HG03571 (cell line): ENCODE data around the gene APIP.

ENCODE experiments used
- ATAC-seq: cut with Tn5 transposase; IDR thresholded peaks from one replicate; pipeline ENCODE4 v1.9.1; 2021; ENCODE audit not compliant: unreplicated experiment

APIP gene, protein sequence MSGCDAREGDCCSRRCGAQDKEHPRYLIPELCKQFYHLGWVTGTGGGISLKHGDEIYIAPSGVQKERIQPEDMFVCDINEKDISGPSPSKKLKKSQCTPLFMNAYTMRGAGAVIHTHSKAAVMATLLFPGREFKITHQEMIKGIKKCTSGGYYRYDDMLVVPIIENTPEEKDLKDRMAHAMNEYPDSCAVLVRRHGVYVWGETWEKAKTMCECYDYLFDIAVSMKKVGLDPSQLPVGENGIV

DNA sequence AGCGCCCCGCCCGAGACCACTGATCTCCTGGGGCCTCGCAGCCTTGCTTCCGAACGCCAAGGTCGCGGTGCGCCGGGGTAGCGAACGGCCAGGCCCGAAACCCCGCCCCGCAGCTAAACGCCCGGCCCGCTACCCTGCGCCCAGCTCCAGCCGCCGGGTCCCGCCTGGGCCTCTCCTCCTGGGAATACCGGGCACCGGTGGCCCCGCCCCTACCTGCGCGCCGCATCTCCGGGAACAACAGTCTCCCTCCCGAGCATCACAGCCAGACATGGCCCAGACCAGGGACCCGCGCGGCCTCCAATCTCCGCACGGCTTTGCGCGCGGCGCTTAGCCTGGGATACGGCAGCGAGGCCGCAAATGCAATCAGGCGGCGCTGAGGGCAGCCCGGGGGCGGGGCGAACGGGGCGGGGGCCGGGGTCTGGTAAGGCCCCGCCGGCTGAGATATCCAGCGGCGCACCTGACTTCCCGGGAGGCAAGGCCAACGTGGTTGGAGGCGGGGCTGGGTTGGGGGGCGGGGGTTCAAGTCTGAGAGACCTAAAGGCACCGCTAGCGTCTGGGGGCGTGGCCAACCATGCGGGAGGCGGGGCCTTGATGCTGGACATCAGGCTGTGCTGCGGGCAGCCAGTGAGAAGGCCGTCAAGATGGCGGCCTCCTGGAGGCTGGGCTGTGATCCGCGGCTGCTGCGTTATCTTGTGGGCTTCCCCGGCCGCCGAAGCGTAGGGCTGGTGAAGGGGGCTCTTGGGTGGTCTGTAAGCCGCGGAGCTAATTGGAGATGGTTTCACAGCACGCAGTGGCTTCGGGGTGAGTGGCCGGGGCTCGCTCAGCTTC is at the start of gene APIP, which contains the start of gene PDHX:
APIP (minus strand) TSS at position 365 of the 828 bp plus-strand sequence; CDS start at position 270, 95 bp downstream.
PDHX (plus strand) TSS at position 604 of the 828 bp plus-strand sequence; CDS start at position 642, 38 bp downstream.
- peak; percentile 91 for ATAC-seq

DNA sequence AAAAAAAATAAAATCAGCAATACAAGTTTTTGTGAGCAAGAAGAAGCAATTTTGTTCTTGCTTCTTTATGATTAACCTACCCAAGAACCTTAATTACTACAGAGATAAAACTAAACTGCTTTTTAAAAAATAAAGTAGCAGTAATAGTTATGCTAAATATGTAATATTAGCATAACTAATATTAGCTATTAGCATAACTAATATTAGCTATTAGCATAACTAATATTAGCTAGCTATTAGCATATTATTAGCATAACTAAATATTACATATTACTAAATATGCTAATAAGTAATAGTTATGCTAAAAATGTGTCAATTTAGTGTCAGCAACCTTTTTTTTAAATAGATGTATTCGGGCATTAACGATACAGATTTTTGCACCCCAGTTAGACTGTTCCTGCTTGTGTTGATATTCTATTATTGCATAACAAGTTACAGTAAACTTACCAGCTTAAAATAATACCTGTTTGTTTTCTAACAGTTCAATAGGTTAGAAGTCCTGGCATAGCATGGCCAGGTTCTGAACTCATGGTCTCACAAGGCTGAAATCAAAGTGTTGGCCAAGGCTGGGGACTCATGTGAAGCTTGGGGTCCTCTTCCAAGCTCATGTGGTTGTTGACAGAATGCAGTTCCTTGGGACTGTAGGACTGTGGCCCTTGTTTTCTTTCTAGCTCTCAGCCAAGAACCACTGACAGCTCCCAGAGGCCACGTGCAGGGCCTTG is 48.6 kb upstream of the APIP start:
- ATAC-seq, result no peak

DNA sequence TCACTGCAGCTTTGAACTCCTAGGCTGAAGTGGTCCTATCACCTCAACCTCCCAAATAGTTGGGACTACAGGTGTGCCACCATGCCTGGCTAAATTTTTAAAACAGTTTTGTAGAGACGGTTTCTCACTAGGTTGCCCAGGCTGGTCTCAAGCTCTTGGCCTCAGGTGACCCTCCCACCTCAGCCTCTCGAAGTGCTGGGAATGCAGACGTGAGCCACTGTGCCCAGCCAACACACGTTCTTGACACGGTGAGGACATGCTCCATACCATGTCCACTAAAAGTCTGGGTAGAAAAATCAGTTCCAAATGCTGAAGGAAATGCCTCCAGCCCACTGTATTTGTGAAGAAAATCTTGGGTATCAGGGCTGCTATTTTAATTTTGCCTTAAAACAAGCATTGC is 47.2 kb upstream of the APIP start:
- no peak for ATAC-seq

DNA sequence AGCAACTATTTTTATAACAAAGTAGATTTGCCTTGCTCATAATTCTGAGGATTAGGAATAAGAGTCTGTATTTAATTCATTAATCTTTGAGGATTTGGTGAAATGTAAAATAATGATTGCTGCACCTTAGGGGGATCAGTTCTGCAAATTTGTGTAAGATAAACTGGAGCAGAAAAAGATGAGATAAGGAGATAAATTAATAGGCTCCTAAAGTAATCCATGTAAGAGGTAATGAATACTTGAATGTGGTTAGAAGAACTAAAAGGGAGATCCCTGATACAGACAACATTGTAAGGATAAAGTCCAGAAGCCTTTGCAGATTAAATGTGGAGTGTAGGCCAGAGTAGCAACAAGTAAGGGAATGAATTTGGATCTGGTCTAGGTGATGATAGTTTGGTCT is 45.9 kb upstream of the APIP start:
- no peak for ATAC-seq

DNA sequence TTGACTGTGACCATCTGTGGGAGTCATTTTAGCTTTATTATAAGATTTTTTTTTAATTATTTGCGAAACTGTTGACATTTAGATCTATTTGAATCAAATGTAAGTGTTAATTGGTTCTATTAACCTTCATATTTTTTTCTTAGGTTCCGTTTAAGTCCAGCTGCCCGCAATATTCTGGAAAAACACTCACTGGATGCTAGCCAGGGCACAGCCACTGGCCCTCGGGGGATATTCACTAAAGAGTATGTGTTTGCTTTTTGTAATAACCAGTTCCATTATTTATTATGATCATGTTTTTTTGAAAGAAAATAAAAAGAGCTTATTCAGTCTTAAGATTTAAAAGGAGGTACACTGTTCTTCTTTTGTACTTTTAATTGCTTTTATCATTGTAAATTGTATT is 44.1 kb upstream of the APIP start:
- no peak for ATAC-seq

DNA sequence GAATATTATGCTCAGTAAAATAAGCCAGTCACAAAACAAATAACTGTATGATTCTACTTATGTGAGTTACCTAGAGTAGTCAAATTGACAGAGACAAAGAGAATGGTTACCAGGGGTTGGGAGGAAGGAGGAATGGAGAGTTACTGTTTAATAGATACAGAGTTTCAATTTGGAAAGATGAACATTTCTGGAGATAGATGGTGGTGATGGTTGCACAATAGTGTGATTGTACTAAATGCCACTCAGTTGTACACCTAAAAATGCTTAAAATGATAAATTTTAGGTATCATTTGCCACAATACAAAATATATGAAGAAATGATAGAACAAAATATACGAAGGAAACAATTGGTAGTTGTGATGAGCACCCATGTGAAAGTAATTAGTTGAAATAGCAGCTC is 43.6 kb upstream of the APIP start:
- no peak for ATAC-seq

DNA sequence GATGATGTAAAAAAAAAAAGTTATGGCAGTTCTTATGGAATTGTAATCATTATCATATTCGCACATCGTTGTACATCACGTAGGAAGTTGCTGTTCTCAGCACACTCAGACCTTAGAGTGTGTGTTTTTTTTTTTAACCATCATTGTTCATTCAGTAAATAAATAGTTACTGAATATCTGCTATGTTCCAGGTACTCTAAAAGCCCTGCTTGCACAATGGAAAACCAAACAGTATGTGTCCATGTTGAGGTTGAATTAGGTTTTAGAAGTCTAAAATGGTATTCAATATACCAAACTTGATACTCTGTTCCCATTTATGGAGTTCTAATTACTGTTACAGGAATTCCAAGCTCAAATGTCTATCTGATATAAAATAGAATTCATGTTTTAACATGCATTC is 41.4 kb upstream of the APIP start:
- no peak for ATAC-seq

DNA sequence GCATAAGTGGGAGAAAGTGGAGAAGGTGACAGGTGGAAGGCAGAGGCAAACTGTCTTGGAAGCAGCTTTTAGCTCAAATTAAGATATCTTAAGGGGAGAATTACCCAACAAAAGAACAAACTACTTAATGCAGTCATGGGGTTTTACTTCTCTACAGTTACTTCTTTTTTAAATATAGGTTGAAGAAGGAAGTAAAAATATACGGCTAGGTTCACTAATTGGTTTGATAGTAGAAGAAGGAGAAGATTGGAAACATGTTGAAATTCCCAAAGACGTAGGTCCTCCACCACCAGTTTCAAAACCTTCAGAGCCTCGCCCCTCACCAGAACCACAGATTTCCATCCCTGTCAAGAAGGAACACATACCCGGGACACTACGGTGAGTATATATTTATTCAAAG is 41.0 kb upstream of the APIP start:
- ATAC-seq, result no peak

DNA sequence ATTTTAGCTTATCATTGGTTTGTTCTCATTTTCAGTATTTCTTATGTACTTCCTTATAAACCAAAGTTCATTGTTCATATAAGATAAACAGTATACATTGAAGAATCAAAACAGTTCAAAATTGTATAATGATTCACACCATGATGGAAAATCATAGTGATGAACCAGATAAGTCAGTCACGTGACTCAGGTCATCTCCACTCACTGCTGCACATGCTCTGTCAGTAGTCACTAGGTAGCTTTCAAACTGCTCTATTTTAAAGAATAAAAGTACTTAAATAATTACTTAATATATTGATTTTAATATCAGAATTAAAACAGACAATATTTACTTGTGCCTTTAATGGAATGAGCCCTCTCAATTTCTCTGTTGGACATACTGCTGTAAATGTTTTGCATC is 37.8 kb upstream of the APIP start:
- no peak for ATAC-seq

DNA sequence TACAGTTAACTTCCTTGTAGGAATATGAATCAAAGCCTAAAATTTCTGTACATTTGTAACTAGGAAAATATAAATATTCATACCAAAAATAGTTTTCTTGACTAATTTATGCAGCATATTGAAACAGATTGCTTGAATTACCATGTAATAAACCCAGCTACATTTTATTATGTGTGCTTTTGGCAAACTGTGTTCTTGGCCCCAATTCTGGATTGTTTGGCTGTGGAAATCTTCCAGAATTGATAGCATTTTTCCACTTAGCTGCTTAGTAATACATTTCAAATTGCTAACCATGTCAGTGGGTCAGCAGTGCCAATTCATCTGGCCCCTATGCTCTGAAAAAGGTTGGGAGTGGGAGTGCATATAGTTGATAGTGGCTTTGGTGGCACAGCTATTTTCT is 32.5 kb upstream of the APIP start:
- ATAC-seq, result no peak

DNA sequence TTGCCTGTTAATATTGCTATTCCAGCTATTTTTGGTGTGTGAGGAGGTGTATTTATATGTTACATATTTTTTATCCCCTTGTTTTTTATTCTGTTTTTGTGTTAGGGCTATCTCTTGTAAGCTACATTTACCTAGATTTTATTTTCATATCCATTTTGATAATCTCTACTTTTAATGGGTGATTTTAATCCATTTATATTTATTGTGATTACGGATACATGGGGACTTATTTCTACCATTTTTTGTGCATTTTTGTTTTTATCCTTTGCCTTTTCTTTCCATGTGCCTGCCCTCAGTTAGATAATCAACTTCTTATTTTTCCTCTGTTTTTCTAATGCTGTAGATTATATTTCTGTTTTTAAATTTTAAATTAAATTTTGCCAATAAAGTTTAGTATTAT is 28.5 kb upstream of the APIP start:
- ATAC-seq, result no peak

DNA sequence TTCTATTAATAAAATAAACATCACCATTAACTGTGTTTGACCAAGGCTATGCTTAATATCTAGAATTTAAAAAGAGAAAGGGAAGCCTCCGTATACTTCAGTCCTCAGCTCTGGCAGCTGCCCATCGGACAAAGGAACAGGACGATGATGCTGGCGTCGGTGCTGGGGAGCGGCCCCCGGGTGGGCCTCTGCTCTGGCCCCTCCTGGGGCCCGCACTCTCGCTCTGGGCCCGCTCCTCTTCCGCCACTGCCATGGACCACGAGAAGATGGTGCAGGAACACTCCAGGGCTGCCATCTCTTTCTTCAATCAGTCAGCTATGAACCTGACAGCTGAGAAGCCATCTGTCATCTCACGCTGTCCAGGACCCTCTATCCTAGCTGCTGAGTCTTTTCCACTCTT is 25.5 kb upstream of the APIP start:
- ATAC-seq, result no peak

DNA sequence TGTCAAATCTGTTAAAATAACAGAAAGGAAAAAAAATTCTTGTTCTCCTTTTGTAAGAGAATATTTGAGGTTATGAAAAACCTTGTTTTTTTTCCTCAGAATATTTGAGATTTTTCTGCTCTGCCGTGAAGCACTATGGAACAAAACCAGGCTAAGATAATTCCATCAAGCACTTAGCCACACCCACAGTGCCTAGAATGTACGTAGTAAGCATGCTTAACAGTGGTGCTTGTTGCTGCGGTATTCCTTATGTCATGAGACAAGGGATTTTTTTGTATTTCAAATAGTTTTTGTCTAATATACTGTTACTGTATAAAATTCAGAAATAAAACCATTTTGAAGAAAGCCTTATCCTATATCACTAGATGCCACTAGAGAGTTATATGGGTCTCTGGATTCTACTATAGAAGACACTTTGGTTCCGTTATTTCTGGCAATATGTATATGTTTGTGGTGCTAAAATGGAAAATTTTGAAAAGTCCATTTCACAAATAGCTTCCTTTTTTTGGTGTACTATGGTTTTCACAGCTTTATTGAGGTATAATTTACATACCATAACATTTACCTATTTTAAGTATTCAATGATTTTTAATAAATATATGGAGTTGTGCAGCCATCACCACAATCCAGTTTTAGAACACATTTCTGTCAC is 24.0 kb upstream of the APIP start:
- no peak for ATAC-seq

DNA sequence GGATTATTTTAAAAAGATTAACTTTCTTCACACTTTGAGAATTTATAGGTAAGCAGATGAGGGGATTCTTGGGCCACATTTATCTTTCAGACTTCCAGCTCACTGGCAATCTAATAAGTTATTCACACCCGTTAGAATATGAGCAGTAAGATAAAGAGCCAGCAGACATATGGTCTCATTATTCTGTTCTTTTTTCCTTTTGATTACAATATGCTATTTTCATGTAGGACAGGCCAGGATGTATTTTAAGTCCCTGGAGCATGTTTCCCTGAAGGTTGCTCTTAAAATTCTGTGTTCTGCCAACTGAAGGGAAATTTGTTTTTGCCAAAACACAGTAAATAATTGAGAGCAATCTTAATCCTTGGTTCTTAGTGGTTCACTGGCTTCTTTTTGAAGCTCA is 22.4 kb upstream of the APIP start:
- ATAC-seq, result no peak

DNA sequence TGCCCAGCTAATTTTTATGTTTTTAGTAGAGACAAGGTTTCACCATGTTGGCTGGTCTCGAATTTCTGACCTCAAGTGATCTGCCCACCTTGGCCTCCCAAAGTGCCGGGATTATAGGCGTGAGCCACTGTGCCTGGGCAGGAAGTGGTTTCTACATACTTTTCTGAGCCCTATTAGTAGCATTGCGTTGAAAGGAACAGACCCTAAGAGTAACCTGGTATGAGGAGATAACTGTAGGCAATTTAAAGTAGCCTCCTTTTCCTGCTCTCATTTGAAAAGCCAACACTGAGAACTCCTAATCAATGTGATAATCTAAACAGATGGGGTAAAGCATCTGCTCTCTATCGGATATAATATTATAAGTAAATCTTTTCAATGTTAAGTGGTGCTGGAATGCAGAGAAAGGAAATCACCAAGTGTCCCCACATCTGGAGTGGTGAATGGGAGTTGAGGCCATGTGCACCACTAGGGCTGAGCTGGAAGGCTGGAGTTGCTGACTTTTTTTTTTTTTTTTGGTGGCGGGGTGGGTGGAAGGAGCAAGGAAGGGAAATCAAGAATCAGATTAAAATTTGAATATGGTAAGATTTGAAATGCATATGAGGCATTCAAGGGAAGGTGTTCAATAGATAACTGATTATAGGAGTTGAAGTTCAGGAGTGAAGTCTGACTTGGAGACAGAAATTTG is 20.9 kb upstream of the APIP start:
- ATAC-seq, result no peak

DNA sequence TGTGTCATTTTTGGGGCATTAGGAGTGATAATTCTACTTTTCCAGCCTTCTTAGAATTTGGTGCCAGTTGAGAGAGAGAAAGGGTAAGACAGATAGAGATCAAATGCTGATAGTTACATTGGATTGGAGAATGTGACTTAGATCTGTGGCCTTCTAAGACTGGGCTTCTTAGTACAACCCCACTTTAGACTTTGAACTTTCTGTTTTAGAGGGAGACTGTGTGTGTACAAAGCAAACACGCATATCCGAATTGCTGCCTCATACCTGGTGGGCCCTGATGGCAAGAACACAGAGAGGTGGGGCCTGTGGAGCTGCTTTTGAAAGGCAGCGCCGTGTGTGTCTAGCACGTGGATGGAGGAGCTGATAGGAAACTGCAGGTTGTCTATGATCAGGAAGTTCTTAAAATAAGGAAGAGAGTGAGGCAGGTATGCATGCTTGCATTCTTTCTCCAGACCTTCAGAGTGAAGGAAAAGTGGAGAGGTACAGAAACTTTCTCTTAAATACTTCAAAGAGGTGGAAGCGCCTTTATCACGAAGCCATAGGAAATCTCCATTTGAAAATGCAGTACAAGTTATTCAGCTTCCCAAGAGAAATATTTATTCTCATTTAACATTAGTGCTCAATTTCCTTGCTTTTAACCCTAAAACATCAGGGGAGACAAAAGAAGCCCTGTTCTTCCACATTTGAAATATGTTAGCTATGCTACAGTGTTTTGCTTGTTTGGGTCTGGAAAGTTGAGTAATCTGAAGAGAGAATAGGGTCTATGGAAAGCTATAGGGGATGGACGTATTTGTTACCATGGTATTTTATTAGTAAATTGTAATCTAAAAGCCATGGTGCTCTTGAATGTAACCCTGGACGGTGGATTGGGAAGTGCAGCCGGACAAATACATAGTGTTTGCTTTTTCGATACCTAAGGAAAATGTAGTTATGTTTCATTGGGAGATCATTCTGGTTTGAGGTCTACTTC is 13.9 kb upstream of the APIP start:
- no peak for ATAC-seq

DNA sequence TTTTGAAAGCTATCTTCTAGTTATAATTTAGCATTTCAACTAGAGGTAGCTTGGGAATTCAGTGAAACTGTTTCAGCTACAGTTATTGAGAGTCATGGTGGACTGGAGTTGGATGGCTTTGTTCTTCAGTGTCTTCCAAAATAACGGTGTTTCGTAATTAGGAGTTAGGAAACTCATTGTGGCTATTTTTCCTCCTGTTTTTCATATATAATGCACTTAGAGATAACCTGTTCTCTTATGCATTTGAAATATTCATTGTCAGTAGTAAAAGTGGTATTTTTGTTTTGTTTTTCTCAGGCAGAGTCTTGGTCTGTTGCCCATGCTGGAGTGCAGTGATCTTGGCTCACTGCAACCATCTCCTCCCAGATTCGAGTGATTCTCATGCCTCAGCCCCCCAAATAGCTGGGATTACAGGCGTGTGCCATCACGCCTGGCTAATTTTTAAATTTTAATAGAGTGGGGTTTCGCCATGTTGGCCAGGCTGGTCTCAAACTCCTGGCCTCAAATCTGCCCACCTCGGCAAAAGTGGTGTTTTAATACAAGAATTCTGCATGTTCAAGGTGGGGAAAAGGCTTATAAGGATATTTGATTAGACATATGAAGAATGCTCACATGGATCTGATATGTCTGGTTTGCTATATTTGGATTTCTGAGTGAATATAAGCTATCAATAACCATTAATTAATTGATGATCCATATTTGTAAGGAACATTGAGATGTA is 12.9 kb upstream of the APIP start:
- ATAC-seq, result no peak

DNA sequence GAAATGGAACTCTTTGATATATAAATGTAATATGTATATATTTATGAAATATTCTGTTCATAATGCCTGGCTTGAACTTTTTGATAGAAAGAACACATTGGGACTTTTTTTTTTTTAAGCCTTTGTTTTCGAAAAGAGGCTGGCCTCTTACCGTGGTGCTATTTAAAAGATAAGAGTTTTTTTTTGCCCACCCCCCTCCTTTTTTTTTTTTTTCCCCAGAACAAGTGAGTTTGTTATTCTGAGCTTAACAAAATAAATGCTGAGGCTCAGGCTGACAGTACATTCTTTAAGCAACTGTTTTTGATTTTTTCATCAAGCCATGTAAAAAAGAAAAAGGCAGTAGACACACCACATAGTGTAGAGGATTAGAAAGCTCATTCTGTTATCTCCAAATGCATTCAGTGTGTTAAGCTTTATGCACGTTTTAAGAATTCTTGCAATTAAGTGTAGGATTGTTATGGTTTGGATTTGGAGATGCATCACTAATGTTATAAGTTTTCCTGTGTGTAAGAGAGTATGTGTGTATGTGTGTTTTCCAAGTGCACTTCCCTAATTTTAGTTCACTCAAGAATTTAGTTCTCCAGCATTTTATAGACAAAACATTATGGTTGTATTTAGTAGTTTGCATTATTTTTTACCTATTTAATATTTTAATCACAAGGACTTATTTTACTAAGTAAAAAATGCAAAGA is 12.2 kb upstream of the APIP start:
- ATAC-seq, result no peak

DNA sequence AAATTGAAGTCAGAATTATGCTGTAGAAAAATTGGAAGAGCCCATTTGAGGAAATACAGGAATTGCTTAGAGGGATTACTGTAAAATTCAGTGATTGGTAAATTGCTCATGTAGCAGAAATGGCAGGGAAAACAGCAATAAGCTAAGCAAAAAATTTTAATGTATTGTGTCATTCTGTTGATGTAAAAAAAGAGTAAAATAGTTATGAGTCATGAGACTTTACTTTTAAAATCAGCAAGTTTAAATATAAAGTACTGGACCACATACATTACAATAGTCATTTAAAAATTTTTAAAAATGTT is 10.6 kb upstream of the APIP start:
- ATAC-seq, result no peak
